B cell (primary cell): ENCODE results near the gene CCL22.

Source experiments
- EZH2 ChIP-seq: IDR thresholded peaks from 2 replicates; pipeline ENCODE4 v1.6.1; 2012; ENCODE audit warnings: borderline replicate concordance, low read depth, mild to moderate bottlenecking, moderate library complexity, low read length; ENCODE audit not compliant: insufficient read depth, poor library complexity, severe bottlenecking
- TF ChIP-seq, protein P1 (sequence below): fragments of 200-600 bp; IDR thresholded peaks from one replicate; pipeline ENCODE4 v1.8.0; 2022; ENCODE audit warnings: antibody characterized with exemption, mild to moderate bottlenecking

GRCh38 chr16:57413301-57413730 lies 54.7 kb downstream of the CCL22 start:
- TF ChIP-seq, protein P1, sequence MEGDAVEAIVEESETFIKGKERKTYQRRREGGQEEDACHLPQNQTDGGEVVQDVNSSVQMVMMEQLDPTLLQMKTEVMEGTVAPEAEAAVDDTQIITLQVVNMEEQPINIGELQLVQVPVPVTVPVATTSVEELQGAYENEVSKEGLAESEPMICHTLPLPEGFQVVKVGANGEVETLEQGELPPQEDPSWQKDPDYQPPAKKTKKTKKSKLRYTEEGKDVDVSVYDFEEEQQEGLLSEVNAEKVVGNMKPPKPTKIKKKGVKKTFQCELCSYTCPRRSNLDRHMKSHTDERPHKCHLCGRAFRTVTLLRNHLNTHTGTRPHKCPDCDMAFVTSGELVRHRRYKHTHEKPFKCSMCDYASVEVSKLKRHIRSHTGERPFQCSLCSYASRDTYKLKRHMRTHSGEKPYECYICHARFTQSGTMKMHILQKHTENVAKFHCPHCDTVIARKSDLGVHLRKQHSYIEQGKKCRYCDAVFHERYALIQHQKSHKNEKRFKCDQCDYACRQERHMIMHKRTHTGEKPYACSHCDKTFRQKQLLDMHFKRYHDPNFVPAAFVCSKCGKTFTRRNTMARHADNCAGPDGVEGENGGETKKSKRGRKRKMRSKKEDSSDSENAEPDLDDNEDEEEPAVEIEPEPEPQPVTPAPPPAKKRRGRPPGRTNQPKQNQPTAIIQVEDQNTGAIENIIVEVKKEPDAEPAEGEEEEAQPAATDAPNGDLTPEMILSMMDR, result no peak
- TF ChIP-seq EZH2, result no peak
